ENCODE results near the gene TROAP.

DNA sequence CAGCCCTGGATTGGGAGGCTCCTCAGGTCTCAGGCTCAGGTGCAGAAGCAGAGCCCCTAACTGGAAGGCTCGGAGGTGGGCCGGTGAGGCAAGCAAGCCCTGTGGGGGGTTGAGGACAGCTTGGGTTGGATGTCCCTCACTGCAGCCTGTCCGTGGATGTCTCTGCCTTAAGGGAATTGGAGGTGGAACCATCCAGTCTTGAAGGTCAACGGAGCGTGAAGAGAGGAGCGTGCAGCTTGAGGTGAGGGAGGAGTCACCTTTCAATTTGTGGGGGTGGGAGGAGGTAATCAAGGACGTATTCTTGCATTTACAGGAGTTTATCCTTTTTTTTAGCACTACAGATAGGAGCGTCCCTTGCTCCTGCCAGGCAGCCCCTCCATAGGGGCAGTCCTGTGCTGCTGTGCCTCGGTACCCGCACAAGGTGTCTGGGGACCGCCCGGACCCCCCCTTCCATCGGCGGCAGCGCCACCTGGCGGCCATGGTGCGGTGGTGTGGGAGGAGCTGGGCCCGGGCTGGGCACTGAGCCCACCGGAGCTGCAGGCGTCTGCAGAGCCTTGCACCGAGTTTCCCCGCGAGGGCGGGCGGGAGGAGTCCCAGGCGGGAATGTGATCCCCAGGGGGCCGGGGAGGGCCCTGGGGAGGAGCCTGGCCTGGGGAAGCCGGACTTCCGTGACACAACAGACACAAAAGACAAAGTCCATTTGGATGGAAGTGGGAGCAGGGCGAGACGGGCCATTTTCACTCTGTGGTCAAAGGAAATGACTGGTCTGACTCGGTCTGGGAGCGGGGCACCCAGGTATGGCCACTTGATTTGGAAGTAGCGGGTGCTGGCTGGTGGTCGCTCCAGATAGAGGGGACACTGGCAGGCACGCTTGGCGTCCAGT lies 24.5 kb downstream of the TROAP start:
- TF ChIP-seq, protein P1, sequence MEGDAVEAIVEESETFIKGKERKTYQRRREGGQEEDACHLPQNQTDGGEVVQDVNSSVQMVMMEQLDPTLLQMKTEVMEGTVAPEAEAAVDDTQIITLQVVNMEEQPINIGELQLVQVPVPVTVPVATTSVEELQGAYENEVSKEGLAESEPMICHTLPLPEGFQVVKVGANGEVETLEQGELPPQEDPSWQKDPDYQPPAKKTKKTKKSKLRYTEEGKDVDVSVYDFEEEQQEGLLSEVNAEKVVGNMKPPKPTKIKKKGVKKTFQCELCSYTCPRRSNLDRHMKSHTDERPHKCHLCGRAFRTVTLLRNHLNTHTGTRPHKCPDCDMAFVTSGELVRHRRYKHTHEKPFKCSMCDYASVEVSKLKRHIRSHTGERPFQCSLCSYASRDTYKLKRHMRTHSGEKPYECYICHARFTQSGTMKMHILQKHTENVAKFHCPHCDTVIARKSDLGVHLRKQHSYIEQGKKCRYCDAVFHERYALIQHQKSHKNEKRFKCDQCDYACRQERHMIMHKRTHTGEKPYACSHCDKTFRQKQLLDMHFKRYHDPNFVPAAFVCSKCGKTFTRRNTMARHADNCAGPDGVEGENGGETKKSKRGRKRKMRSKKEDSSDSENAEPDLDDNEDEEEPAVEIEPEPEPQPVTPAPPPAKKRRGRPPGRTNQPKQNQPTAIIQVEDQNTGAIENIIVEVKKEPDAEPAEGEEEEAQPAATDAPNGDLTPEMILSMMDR (conservative IDR thresholded peaks at IDR 0.05; ENCODE audit: low read length) = peak; percentile 91
- no peak for TF ChIP-seq EZH2phosphoT487 (IDR thresholded peaks at IDR 0.05; ENCODE audit: borderline replicate concordance)

Measured in Loucy (cell line).